Measurements from ENCODE around the gene SNX30. TPM values are rescaled to one million over a fixed set of nuclear protein-coding genes. Genes with fewer than 3 reads are reported as not detected.

Gene SNX30
- total RNA-seq, 1 experiment from 2014 or later, result 32.5 TPM

DNA sequence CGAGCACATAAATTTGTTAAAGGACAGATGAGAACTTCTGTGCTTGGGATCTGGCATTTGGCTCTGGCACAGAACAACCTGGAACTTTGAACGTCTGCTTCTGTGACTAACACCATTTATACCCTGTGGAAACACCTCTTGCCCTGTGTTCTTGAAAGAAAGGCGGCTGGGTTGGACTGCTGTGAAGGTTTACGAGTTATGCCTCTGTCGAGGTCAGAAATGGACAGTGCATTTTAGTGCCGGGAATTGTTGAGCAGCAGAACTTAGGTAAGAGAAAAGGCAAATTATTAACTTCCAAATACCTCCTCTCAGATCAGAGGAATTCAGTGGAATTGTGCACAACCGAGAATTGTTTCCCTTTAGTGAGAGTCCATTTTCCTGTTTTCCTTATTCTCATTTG lies 18.6 kb upstream of the SNX30 start:
- POLR2A ChIA-PET (ENCODE audit: unreplicated experiment), result no interaction called here
- H3K9me2 ChIP-seq (ENCODE audit: insufficient read depth), result no peaks in the 10 kb centered on the region
- no peaks in the 10 kb centered on the region for H3K27me3 ChIP-seq (ENCODE audit: insufficient read depth, low read depth)
- H2AFZ ChIP-seq, result no peak overlapping the region
- H3K4me1 ChIP-seq (replicated peaks; ENCODE audit: insufficient read depth), result no peaks in the 10 kb centered on the region
- BruUV-seq (replicated peaks), result no TSS peak
- H3K4me3 ChIP-seq, result no peak overlapping the region
- H3F3A ChIP-seq (ENCODE audit: insufficient read depth, low read depth), result no peaks in the 10 kb centered on the region
- H4K20me1 ChIP-seq (ENCODE audit: insufficient read depth), result no peaks in the 10 kb centered on the region
- H3K27ac ChIP-seq, result no peak overlapping the region
- H3K9me3 ChIP-seq (ENCODE audit: insufficient read depth, low read depth), result no peaks in the 10 kb centered on the region
- H3K4me2 ChIP-seq, result no peak overlapping the region
- H3K36me3 ChIP-seq (ENCODE audit: low read depth), result no peaks in the 10 kb centered on the region
- no peak for DNase-seq
- intact Hi-C loops (cut with micrococcal nuclease; ENCODE audit: unreplicated experiment), result no loop called here
- TF ChIP-seq, protein P1, sequence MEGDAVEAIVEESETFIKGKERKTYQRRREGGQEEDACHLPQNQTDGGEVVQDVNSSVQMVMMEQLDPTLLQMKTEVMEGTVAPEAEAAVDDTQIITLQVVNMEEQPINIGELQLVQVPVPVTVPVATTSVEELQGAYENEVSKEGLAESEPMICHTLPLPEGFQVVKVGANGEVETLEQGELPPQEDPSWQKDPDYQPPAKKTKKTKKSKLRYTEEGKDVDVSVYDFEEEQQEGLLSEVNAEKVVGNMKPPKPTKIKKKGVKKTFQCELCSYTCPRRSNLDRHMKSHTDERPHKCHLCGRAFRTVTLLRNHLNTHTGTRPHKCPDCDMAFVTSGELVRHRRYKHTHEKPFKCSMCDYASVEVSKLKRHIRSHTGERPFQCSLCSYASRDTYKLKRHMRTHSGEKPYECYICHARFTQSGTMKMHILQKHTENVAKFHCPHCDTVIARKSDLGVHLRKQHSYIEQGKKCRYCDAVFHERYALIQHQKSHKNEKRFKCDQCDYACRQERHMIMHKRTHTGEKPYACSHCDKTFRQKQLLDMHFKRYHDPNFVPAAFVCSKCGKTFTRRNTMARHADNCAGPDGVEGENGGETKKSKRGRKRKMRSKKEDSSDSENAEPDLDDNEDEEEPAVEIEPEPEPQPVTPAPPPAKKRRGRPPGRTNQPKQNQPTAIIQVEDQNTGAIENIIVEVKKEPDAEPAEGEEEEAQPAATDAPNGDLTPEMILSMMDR (conservative IDR thresholded peaks at IDR 0.05), result no peak
- TF ChIP-seq EZH2 (IDR thresholded peaks at IDR 0.05; ENCODE audit: low read depth), result no peak
- CTCF ChIA-PET, result no interaction called here
- H3K79me2 ChIP-seq (ENCODE audit: low read depth), result no peaks in the 10 kb centered on the region

DNA sequence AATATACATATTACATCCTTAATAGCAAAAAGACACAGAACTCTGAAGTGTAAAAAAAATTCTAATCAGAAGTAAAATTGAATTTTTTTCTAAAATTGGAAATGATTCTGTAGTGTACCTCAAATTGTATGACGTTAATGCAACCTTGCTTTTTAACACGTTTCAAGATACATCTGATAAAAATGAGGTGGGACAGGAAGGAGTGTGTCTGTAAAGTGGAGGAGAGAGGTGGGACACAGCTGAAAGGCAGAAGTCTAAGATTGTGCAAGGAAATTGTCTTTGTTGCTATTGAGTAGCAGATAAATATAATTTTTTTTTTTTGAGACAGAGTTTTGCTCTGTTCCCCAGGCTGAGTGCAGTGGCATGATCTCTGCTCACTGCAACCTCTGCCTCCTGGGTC lies 15.7 kb upstream of the SNX30 start:
- no peak overlapping the region for H3K4me3 ChIP-seq
- H3K79me2 ChIP-seq (ENCODE audit: low read depth), result no peaks in the 10 kb centered on the region
- intact Hi-C loops (cut with micrococcal nuclease; ENCODE audit: unreplicated experiment), result no loop called here
- H3F3A ChIP-seq (ENCODE audit: insufficient read depth, low read depth), result peaks cover 5% of the 10 kb centered on the region; the same call in 1 of the 2 replicates
- TF ChIP-seq, protein P1 (conservative IDR thresholded peaks at IDR 0.05), result no peak
- no peak for TF ChIP-seq EZH2 (IDR thresholded peaks at IDR 0.05; ENCODE audit: low read depth)
- ChIA-PET POLR2A (ENCODE audit: unreplicated experiment) (no interaction called here), CTCF (interaction anchor here (0.7 kb wide), 1 partner anchor 116 kb away, joined by 7 read pairs; no protein-coding TSS in a partner anchor)
- H4K20me1 ChIP-seq (ENCODE audit: insufficient read depth), result no peaks in the 10 kb centered on the region
- H3K9me3 ChIP-seq (ENCODE audit: insufficient read depth, low read depth), result no peaks in the 10 kb centered on the region
- no peaks in the 10 kb centered on the region for H3K36me3 ChIP-seq (ENCODE audit: low read depth)
- no TSS peak for BruUV-seq (replicated peaks)
- H2AFZ ChIP-seq, result no peak overlapping the region
- no peak for DNase-seq
- H3K27ac ChIP-seq, result no peak overlapping the region
- H3K27me3 ChIP-seq (ENCODE audit: insufficient read depth, low read depth), result no peaks in the 10 kb centered on the region
- no peaks in the 10 kb centered on the region for H3K4me1 ChIP-seq (replicated peaks; ENCODE audit: insufficient read depth)
- no peak overlapping the region for H3K4me2 ChIP-seq
- no peaks in the 10 kb centered on the region for H3K9me2 ChIP-seq (ENCODE audit: insufficient read depth)

DNA sequence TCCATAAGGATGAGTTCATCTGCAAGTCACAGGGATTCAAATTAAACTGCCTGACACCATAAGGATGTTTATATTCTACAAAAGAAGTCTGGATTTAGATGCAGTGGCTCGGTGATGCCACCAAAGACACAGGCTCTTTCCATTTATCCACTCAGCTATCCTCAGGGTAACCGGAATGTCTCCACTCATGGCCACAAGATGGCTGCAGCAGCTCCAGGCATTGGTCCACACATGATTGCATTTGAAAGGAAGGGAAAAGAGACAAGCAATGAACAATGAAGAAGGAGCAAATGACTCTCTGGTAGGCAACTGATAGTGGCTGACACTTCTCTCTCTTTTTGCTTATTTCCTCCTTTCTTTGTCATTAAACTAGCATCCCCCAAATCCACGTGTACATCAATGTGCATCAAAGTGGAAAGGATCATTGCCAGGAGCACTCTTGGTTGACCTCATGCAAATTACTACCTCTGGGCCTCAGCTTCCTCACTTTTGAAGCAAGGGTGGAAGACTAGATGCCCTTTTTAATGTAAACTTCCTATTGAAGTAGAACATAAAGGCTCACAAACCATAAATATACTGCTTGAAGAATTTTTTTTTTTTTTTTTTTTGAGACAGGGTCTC lies 7.2 kb upstream of the SNX30 start:
- TF ChIP-seq EZH2 (IDR thresholded peaks at IDR 0.05; ENCODE audit: low read depth), result no peak
- TF ChIP-seq, protein P1 (conservative IDR thresholded peaks at IDR 0.05), result no peak
- no peaks in the 10 kb centered on the region for H3K79me2 ChIP-seq (ENCODE audit: low read depth)
- no peaks in the 10 kb centered on the region for H3K9me3 ChIP-seq (ENCODE audit: insufficient read depth, low read depth)
- BruUV-seq (replicated peaks), result no TSS peak
- H3K4me1 ChIP-seq (replicated peaks; ENCODE audit: insufficient read depth), result no peaks in the 10 kb centered on the region
- no peaks in the 10 kb centered on the region for H3K9me2 ChIP-seq (ENCODE audit: insufficient read depth)
- no peak overlapping the region for H3K4me3 ChIP-seq
- intact Hi-C loops (cut with micrococcal nuclease; ENCODE audit: unreplicated experiment), result no loop called here
- H3K4me2 ChIP-seq, result no peak overlapping the region
- ChIA-PET POLR2A (ENCODE audit: unreplicated experiment) (no interaction called here), CTCF (no interaction called here)
- no peaks in the 10 kb centered on the region for H3K36me3 ChIP-seq (ENCODE audit: low read depth)
- H3F3A ChIP-seq (ENCODE audit: insufficient read depth, low read depth), result no peaks in the 10 kb centered on the region
- no peaks in the 10 kb centered on the region for H4K20me1 ChIP-seq (ENCODE audit: insufficient read depth)
- DNase-seq, result no peak
- no peaks in the 10 kb centered on the region for H3K27me3 ChIP-seq (ENCODE audit: insufficient read depth, low read depth)
- no peak overlapping the region for H2AFZ ChIP-seq
- H3K27ac ChIP-seq, result no peak overlapping the region
